Hematopoietic multipotent progenitor cell treated with erythropoietin and hydrocortisone succinate and interleukin-3 and kit ligand, for 8 days (in vitro differentiated cells): ENCODE results near the gene CSF1.

Source experiments
- DNase-seq: peaks from one replicate; pipeline ENCODE4 v3.0.0-alpha.2; 2015

Gene CSF1

GRCh38 chr1:109883248-109883955 lies 27.2 kb upstream of the CSF1 start:
- no peak for DNase-seq

- DNase-seq, result no peak
Observed at GRCh38 chr1:109884242-109884891, 26.3 kb upstream of the CSF1 start.

GRCh38 chr1:109885589-109885988 lies 25.1 kb upstream of the CSF1 start:
- DNase-seq, result no peak

- peak; percentile 11 for DNase-seq
Observed at GRCh38 chr1:109886827-109887226, 23.8 kb upstream of the CSF1 start.

- DNase-seq, result no peak
Observed at GRCh38 chr1:109887271-109887670, 23.4 kb upstream of the CSF1 start.

- DNase-seq, result no peak
Observed at GRCh38 chr1:109887884-109888283, 22.8 kb upstream of the CSF1 start.

- peak; percentile 72 for DNase-seq
Observed at GRCh38 chr1:109889094-109889493, 21.6 kb upstream of the CSF1 start.

- no peak for DNase-seq
Observed at GRCh38 chr1:109890115-109890953, 20.3 kb upstream of the CSF1 start.

- no peak for DNase-seq
Observed at GRCh38 chr1:109891930-109892329, 18.7 kb upstream of the CSF1 start.

GRCh38 chr1:109892561-109893368 lies 17.9 kb upstream of the CSF1 start:
- DNase-seq, result no peak

- no peak for DNase-seq
Observed at GRCh38 chr1:109893532-109894171, 17.0 kb upstream of the CSF1 start.

GRCh38 chr1:109894823-109895719 lies 15.6 kb upstream of the CSF1 start:
- no peak for DNase-seq

- DNase-seq, result no peak
Observed at GRCh38 chr1:109895720-109896504, 14.7 kb upstream of the CSF1 start.

- DNase-seq, result no peak
Observed at GRCh38 chr1:109896681-109897080, 14.0 kb upstream of the CSF1 start.

GRCh38 chr1:109897259-109897955 lies 13.2 kb upstream of the CSF1 start:
- no peak for DNase-seq

GRCh38 chr1:109898842-109899241 lies 11.8 kb upstream of the CSF1 start:
- DNase-seq, result no peak

- no peak for DNase-seq
Observed at GRCh38 chr1:109901141-109901523, 9.5 kb upstream of the CSF1 start.

GRCh38 chr1:109901524-109902145 lies 9.0 kb upstream of the CSF1 start:
- DNase-seq, result peak; percentile 85
